NCI-H446 (cell line): ENCODE data around the gene DCUN1D3.
A peak's percentile ranks its signal among the peaks of the same experiment; 100 is the strongest.

ENCODE experiments used
- DNase-seq, 2 experiments: peaks; one replicate each; lab custom pipeline; 2025; lab: John Stamatoyannopoulos, UW

The DCUN1D3 gene

GRCh38 chr16:20918486-20919239 is 18.5 kb upstream of the DCUN1D3 start:
- DNase-seq = no peak

- DNase-seq = no peak
Measured at GRCh38 chr16:20916942-20917341, 16.8 kb upstream of the DCUN1D3 start.

DNA sequence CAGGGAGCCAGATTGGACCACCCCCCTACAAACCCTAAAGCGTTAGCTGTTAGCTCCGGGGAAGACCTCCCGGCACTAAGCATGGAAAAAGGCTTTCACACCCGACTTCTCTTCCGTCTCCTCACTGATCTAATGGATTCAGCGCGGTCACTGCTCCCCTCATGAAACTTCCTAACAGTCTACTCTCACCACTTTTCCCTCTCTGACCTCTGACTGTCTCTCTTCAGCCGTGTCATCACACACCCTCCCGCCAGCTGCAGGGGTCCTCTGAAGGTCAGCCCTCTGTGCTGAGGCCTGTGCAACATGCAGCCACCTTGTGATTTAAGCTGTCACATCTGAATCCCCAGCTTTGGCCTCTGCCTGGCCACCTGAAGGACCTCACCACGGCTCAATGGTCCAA is 16.1 kb upstream of the DCUN1D3 start:
- DNase-seq = no peak

DNA sequence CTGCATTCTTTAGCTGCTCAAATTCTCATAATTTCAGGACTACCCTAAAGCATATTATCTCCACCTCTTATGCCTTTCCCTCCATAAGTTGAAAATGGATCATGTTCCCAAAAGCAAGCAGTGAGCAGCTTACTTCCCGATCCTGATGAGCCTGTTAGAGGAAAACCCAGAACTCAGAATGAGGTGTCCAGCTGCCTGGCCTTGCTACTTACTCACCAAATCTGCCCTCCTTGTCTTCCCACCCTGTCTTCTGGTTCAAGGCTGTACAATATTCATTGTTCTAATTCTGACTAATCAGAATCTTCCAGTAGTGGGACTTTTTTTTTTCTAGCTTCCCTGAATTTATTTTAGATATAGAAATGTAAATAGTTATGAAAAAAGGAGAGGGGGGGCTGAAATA is 11.2 kb upstream of the DCUN1D3 start:
- no peak for DNase-seq

GRCh38 chr16:20910781-20911321 is 10.7 kb upstream of the DCUN1D3 start:
- no peak for DNase-seq

- no peak for DNase-seq
Measured at GRCh38 chr16:20906341-20907255, 6.4 kb upstream of the DCUN1D3 start.

- no peak for DNase-seq
Measured at GRCh38 chr16:20905576-20905975, 5.4 kb upstream of the DCUN1D3 start.

GRCh38 chr16:20904507-20905081 is 4.4 kb upstream of the DCUN1D3 start:
- DNase-seq = no peak

DNA sequence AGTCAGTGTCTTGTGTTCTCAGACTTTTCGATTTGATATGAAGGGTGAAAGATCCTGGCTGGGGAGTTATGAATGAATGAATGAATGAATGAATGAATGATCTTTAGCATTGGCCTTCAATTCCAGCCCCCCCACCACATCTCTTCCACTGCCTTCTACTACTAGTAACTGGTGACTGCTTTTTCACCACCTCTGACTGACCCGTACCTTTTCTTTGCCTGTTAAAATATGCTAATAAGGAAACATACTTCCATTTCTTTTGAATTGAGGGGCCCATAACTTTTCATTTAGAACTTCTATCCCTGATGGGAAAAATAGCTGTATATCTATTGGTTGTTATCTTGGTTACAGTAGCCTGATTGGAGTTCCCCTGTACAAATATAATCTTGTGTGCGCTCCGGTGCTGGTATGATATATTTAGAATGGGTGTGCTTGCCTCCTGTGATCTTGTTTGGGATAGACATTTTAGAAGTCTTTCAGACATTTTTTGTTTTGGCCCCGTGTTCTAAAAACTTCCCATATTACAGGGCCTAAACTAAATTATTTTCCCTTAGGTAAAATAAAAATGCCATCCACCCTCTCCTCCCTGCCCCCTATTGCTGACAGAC is 3.8 kb upstream of the DCUN1D3 start:
- no peak for DNase-seq

GRCh38 chr16:20903116-20903898 is 3.1 kb upstream of the DCUN1D3 start:
- no peak for DNase-seq

GRCh38 chr16:20902426-20902825 is 2.3 kb upstream of the DCUN1D3 start:
- DNase-seq = no peak

GRCh38 chr16:20901436-20902112 is 1.4 kb upstream of the DCUN1D3 start:
- peak in 1 of 2 experiments; percentile 7 for DNase-seq

DNA sequence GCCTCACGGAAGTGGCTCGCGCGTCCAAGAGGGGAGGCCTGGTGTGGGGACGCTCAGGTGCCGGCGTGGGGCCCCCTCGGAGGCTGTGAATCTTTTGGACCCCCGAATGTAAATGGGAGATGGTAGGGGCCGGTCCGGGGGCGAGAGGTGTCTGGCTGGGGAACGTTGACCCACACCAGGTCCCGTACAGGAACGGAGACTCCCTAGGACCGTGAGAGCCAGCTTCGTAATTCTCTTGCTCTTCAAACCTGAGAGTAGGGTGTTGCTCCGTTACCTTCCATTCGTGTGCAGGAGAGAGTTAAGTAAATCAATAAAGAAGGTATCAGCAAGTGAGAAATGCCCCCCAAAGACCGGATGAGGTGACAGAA is 894 bp upstream of the DCUN1D3 start:
- no peak for DNase-seq

DNA sequence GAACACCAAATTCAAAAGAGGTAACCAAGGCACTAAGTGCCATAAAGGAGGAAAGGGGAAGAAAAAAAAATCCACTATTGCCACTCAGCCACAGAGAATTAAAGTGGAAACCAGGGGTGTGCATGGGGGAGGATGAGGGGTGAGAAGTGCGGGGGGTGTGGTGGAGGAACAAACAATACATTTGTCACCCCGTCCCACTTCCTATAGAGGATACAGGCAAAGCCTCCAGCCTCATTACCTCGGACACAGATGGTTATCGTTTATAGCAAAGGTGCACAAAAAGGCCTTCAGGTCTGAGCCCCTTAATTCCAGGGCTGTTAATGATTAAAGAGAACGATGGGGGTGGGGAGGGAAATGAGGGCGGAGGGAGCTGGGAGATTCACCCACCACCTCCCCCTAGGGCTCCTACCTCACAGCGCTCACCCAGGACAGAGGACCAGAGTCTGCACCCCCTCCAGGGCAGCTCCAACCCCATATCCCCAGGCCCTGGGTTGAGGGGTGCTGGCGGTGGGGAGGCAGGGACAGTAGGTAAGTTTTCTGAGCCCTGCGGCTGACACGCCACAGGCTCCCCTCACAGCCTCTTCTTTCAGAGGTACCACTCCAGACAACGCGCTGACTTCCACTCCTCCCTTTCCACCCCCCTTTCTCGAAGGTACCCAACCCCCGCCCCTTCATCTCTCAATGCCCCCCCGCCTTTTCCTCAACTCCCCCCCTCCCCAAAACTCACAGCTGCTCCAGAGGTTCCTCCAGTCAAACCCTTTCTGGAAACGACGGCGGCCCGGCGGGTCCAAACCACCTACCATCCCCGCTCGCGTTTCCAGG is 470 bp downstream of the DCUN1D3 start:
- DNase-seq = no peak

DNA sequence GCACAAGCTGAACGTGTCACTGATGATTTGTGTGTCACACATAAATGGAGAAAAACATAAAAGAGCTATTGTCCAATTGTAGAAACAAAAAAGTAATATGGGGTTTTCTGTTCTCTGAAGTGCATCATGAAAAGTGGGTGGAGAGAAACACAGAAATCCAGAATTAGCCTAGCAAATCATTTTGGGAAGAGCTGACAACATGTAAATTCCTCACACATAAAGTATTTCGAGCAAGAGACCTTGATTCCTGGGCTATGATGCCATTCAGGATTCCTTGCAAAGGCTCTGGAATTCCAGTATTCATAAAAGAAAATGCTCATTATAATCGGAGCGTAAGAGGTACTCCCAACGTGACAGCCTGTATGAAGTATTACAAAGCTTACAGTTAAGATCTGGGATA is 1.1 kb downstream of the DCUN1D3 start:
- no peak for DNase-seq

GRCh38 chr16:20897922-20898321 is 2.2 kb downstream of the DCUN1D3 start:
- DNase-seq = no peak

DNA sequence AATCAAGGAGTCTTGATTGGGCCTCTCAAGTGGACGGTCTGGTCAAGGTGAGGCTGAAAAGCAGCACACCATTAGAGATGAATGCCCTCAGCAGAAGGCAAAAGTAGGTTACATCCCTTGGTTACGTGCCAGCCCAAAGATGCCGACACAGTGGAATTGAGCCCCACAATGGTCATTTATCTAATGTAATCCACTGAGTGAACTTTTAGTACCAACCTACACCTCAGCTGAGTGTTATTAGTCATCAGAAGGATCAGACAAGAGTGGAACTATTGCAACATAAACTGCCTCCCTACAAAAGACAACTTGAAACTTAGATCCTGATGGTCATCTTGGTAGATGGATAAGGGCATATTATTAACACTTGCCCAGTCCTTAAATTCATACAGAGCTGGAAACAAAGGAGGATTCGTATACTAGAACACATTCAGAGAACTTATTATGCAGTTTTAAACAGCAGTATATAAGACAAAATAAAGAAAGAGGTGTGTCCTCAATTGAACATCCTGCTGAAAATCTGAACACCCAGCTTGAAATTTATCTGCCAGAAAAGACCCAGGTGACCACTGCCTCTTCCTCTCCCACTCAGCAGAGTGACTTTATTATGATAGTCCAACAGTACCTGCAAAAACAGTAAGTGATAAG is 2.8 kb downstream of the DCUN1D3 start:
- DNase-seq = no peak

- no peak for DNase-seq
Measured at GRCh38 chr16:20894388-20894787, 5.8 kb downstream of the DCUN1D3 start.

- no peak for DNase-seq
Measured at GRCh38 chr16:20889625-20890275, 10.4 kb downstream of the DCUN1D3 start.
